HG02623 (cell line): ENCODE results near the gene OR13J1.
A peak's percentile ranks its signal among the peaks of the same experiment; 100 is the strongest.

ENCODE experiments used
- ATAC-seq: cut with Tn5 transposase; IDR thresholded peaks from one replicate; pipeline ENCODE4 v1.9.1; 2021; ENCODE audit warnings: moderate library complexity; ENCODE audit not compliant: unreplicated experiment

The OR13J1 gene

GRCh38 chr9:35859990-35860339 lies 10.2 kb downstream of the OR13J1 start:
- no peak for ATAC-seq

DNA sequence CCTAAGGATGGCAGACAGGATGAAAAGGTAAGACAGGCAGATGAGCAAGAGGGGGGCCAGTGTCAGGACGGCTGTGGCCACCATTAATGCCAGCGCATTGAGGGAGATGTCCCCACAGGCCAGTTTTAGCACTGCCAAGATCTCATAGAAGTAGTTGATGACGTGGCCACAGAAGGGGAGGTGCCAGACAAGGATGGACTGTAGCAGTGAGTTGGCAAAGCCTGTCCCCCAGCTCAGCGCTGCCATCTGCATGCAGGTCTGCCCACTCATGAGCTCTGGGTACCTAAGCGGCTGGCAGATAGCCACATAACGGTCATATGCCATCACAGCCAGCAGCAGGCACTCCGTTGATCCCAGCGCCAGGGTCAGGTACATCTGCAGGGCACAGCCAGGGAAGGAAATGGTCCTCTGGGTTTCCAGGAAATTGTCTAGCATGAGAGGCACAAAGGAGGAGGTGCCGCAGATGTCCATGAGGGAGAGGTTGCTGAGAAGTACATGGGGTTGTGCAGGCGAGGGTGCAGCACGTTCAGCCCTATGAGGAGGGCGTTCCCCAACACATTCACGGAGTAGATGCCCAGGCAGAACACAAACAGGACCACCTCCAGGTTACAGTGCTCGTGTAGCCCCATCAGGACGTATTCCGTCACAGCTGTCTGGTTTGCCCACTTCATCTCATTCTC lies 10.8 kb downstream of the OR13J1 start:
- no peak for ATAC-seq

GRCh38 chr9:35858458-35858857 lies 11.7 kb downstream of the OR13J1 start:
- no peak for ATAC-seq

DNA sequence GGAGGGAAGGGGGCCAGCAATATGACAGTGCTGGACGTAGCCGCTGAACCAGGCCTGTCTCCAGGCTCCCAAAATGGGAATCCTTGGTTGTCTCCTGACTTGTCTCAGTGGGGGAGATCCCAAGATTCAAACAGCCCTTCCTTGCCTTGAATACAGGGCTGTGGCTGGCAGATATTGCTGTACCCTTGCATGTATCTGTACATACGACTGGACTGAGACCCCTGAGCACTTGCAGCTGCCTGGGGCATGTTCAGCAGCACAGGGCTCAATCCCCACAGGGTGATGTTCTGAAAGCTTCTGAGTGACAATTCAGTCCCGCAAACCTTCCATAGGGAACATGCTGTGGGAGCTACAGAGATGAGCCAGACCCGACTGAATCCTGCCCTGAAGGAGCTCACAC lies 13.3 kb downstream of the OR13J1 start:
- ATAC-seq: no peak

- ATAC-seq: no peak
Observed at GRCh38 chr9:35856206-35856605, 14.0 kb downstream of the OR13J1 start.

DNA sequence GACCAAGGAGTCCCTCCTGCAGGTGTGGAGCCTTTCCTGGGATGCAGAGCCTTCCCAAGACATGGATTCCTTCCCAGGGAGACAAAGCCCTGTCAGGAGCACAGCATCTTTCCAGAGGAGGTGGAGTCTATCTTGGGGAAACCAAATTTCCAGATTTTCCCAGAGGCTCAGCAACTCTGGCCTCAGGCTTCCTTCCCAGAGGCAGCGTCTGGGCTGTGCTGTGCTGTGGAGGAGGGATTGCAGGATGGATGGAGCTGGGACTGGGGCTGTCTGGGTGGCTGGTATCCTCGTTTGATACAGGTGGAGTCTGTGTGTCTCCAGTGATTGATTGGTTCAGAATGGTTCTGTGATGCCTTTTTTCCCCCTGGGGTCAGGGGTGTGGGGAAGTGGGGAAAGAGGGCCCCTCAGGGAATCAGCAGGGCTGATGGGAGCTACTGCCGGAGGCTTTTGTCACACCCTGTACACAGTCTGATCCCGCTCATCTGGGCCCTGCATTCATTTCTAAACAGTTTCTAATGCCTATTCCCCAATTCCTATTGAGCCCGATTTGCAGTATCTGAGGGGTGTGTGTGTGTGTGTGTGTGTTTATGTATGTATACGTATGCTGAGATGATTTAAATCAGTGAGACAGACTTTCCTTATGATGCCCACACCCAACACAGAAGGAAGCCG lies 16.0 kb downstream of the OR13J1 start:
- no peak for ATAC-seq

GRCh38 chr9:35852876-35853865 lies 17.0 kb downstream of the OR13J1 start:
- no peak for ATAC-seq

DNA sequence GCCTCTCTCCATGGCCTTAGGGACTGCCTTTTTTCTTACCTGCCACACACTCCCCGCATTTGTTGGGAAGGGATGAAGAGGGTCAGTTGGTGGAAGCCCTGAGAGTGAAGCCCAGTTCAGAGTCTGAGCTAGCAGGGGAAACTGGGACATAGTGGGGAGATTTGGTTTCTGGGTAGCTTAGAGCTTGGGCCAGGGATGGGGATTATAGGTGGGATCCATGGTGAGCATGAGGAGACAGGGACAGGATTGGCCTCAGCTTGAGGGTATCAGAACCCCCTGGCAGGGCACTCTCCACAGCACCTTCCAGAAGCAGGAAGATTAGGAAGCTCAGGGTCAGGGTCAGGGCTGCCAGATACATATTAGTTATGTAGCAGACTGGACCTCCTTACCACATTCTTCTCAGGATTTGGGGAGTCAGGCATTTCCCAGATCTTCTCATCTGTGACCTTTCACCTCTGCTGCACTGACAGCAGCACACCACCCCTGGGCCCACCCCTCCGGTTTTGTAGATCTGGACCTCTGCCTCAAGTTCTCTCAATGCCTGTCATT lies 17.9 kb downstream of the OR13J1 start:
- ATAC-seq: no peak

DNA sequence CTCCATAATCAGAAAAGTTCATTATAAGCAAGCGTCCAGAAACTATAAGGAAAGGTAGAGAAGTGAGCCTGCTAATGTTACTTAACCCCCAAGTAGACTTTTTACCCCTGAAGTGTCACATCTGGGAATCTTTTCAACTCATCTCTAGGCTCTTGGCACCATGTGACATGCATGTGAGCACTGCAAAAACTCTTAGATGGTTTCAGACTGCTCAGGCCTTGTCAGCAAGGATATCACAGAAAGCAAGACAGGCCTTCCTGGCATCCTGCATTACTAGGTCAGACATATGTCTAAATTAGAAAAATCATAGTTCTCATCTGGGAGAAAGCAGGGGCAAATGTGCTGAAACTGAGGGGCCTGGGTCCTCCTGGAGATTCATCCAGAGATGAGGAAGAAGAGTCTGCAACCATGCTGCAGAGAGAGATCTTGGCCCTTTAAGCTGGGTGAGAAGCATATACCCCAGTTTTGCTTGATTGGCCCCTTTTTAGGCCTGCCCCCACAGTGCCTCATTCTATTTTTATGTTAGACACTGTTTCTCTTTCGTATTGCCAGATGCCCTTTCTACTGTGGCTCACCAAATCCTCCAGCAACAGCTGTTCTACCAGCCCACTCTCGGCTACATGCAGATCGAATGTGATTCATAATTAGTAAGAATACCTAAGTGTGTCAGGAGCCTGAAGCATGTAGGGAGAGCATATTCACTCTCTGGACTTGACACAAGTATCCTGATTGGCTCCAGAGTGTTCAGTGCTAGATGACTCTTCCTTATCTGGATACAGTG lies 22.2 kb downstream of the OR13J1 start:
- peak; percentile 89 for ATAC-seq

GRCh38 chr9:35845824-35846771 lies 24.1 kb downstream of the OR13J1 start:
- no peak for ATAC-seq

DNA sequence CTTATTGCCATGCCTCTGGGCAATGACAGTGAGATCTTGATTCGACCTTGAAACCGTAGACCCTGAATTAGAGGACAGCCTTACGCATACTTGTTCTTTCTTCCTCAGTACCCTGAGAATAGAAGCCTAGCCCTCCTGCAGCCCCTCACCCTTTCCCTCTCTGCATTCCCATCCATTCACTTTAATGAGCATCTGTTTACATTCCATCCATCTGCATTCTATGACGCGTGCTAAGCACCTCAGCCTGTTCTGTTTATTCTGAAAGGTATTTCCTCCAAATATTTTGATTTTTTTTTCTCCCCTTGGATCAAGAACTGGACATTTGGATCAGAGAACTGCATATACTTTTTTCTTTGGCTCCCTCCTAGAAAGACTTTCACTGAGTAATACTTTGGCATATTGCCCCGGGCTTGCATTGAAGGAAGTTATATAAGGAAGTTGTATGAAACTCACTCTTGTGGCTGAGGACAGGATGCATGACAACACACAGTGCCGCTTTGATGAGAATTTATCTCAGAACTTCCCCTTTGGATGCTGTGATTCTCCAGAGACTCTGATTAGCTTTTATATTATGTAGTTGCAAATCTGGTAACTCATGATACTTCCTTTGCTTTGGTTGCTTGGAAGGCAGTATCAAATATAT lies 25.5 kb downstream of the OR13J1 start:
- ATAC-seq: no peak

GRCh38 chr9:35842795-35843194 lies 27.4 kb downstream of the OR13J1 start:
- ATAC-seq: peak; percentile 62

DNA sequence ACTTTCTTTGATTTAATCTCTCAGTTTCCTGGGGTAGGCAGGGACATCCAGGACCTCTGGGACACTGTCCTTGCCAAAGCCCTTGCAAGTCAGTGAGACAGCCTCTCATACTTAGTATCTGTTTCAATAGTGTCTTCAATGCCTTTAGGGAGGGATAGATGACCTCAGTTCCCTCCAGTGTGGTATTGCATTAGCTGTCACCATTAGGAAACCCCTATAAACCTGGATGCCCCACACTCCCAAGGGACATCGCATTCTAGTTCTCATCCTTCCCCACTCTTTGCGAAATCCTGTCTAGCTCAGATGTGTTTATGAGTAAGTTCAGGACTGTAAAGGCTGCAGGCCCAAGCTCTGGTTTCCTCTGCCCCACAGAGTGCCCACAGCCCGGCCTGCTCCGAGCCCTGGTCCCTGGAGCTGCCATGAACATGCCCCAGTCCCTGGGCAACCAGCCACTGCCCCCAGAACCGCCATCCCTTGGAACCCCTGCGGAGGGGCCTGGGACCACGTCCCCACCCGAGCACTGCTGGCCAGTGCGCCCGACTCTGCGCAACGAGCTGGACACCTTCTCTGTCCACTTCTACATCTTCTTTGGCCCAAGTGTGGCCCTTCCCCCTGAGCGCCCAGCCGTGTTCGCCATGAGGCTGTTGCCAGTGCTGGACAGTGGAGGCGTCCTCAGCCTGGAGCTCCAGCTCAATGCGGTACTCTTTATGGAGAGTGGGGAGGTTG lies 28.0 kb downstream of the OR13J1 start:
- ATAC-seq: no peak

GRCh38 chr9:35841645-35841900 lies 28.6 kb downstream of the OR13J1 start:
- no peak for ATAC-seq

DNA sequence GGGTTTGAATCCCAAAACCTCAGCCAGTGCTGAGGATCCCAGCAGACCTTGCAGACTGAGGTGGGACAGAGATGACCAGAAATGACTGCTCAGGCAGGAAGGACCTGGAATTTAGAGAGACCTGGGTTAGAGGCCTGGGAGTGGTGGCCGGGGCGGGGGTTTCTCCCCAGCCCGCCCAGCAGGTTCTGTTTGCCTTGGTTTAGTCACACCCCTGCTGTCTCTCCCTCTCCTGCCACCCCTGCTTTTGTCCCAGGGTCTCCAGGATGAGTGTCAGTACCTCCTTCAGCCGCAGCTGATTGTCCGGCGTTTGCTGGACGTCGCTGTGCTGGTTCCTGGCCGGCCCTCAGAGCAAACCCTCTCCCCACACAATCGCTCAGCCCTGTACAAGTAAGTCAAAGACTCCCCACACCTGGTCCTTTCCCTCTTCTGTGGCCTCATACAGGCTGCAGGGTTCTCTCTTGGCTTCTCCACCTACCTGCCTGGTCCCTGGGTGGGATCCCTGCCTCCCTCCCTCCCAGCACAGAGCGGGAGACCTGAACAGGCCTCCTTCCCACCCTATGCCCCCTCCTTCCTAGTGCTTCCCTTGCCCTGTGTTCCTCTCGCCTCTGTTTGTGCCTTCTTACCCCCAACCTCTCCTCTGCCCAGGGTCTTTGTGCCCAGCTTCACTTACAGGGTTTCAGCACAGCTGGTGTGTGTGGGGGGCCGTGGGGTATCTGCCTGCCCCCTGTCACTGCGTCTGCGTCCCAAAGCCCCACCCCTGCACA lies 29.1 kb downstream of the OR13J1 start:
- no peak for ATAC-seq

DNA sequence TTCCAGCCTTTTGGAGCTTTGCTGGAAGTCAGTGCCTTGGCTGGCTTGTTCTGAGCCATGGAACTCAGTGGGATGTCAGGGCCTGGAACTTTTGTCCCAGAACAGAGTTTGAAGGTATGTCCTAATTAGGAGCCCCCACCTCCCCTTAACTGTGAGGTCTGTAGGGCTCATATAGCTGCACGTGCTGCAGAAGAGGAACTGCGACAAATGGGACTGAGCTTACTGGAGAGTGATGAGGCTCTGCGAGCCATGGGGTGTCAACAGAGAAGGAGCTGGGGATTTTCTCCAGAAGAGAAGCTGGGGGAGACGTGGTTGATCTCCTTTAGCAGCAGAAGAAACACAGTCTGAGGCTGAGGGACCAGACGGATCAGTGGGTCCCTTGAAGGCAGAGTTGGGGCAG lies 30.3 kb downstream of the OR13J1 start:
- ATAC-seq: no peak

DNA sequence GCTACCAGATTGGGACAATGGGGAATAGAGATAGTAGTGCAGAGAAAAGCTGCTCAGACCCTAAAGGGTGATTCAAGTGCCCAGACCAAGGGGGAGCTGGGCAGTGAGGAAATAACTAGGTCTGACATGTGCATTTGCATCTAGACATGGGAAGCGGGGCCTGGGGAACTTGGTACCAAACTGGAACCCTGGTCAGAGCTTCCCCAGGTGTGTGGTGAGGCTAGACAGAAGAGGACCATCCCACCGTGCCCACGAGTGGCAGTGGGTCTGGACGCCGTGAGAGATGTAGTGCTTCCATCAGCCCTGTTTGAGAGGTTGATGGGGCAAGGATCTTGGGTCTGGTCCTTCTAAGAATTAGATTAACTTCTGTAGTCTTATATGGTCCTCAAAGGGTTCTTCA lies 33.6 kb downstream of the OR13J1 start:
- ATAC-seq: no peak

- no peak for ATAC-seq
Observed at GRCh38 chr9:35835766-35836165, 34.4 kb downstream of the OR13J1 start.
